Brain microvascular endothelial cell (primary cell): ENCODE data around the gene KCTD12.
"Not testable (repeated sequence)": the region's sequence is repeated elsewhere in the genome, so short reads cannot be mapped to it uniquely, and the experiment has no call there.

Experiments used
- DNase-seq: peaks from one replicate; pipeline ENCODE4 v3.0.0-alpha.2; 2020
- H3K27ac ChIP-seq: fragments of 250-450 bp; sonication (Bioruptor Pico); 2 replicates; pipeline ENCODE4 v1.5.1; 2020; ENCODE audit warnings: mild to moderate bottlenecking, moderate library complexity
- H3K27me3 ChIP-seq: fragments of 250-450 bp; sonication (Bioruptor Pico); replicated peaks from 2 replicates; pipeline ENCODE4 v1.5.1; 2020; ENCODE audit warnings: mild to moderate bottlenecking
- H3K36me3 ChIP-seq: fragments of 250-450 bp; sonication (Bioruptor Pico); replicated peaks from 2 replicates; pipeline ENCODE4 v1.5.1; 2020; ENCODE audit warnings: mild to moderate bottlenecking
- H3K4me3 ChIP-seq: 2 replicates; pipeline ENCODE4 v1.5.1; 2011; ENCODE audit warnings: low read depth, mild to moderate bottlenecking, control low read depth, low read length, moderate library complexity
- CTCF ChIP-seq: IDR thresholded peaks from 2 replicates; pipeline ENCODE4 v1.5.1; 2011; ENCODE audit warnings: low read depth, mild to moderate bottlenecking, moderate library complexity, low read length, control low read depth, inconsistent platforms; ENCODE audit errors: missing control alignments
- in situ Hi-C: cut with HindIII; loops from 2 replicates; pipeline ENCODE4 v1.10.0; 2017; ENCODE audit warnings: low sequenced_read_pairs, low pct_ligation_motif_present

The KCTD12 gene

GRCh38 chr13:76913898-76914297 lies 27.7 kb upstream of the KCTD12 start:
- no peak overlapping the region for H3K4me3 ChIP-seq
- no peak for TF ChIP-seq CTCF
- H3K27ac ChIP-seq, result no peak overlapping the region
- in situ Hi-C loops, result loop anchor here (25.0 kb wide), 1 partner anchor 1052 kb away; no protein-coding TSS in a partner anchor
- no peaks in the 10 kb centered on the region for H3K27me3 ChIP-seq
- no peaks in the 10 kb centered on the region for H3K36me3 ChIP-seq
- DNase-seq, result no peak

GRCh38 chr13:76912476-76912875 lies 26.3 kb upstream of the KCTD12 start:
- no peak for DNase-seq
- H3K27ac ChIP-seq, result no peak overlapping the region
- H3K27me3 ChIP-seq, result no peaks in the 10 kb centered on the region
- no peaks in the 10 kb centered on the region for H3K36me3 ChIP-seq
- no peak for TF ChIP-seq CTCF
- no peak overlapping the region for H3K4me3 ChIP-seq
- in situ Hi-C loops, result loop anchor here (25.0 kb wide), 1 partner anchor 1050 kb away; no protein-coding TSS in a partner anchor

GRCh38 chr13:76904507-76904906 lies 18.3 kb upstream of the KCTD12 start:
- TF ChIP-seq CTCF, result no peak
- no peak overlapping the region for H3K4me3 ChIP-seq
- H3K27ac ChIP-seq, result no peak overlapping the region
- H3K36me3 ChIP-seq, result no peaks in the 10 kb centered on the region
- no peak for DNase-seq
- in situ Hi-C loops, result loop anchor here (25.0 kb wide), 1 partner anchor 1042 kb away; no protein-coding TSS in a partner anchor
- no peaks in the 10 kb centered on the region for H3K27me3 ChIP-seq

GRCh38 chr13:76903544-76904162 lies 17.4 kb upstream of the KCTD12 start:
- H3K36me3 ChIP-seq, result no peaks in the 10 kb centered on the region
- H3K27ac ChIP-seq, result no peak overlapping the region
- DNase-seq, result peak; percentile 74
- in situ Hi-C loops, result loop anchor here (25.0 kb wide), 1 partner anchor 1041 kb away; no protein-coding TSS in a partner anchor
- no peaks in the 10 kb centered on the region for H3K27me3 ChIP-seq
- TF ChIP-seq CTCF, result peak; percentile 99
- H3K4me3 ChIP-seq, result no peak overlapping the region

- H3K27me3 ChIP-seq, H3K36me3 ChIP-seq, in situ Hi-C loops, H3K27ac ChIP-seq, H3K4me3 ChIP-seq, DNase-seq: not testable (repeated sequence)
Observed at GRCh38 chr13:76899066-76899465, 12.9 kb upstream of the KCTD12 start.

GRCh38 chr13:76897171-76897570 lies 11.0 kb upstream of the KCTD12 start:
- H3K36me3 ChIP-seq, H3K4me3 ChIP-seq, H3K27ac ChIP-seq, H3K27me3 ChIP-seq, DNase-seq, in situ Hi-C loops: not testable (repeated sequence)
